ENCODE measurements around the gene EDA2R. TPM values are rescaled to one million over a fixed set of nuclear protein-coding genes. Genes with fewer than 3 reads are reported as not detected.

EDA2R gene
- total and polyA plus RNA-seq, 9 of the 15 experiments (the other 6 are each of a cell fraction or from before 2014, with no cell fraction given), result 0.03 to 0.08 (median 0.05) TPM; not detected in 5

DNA sequence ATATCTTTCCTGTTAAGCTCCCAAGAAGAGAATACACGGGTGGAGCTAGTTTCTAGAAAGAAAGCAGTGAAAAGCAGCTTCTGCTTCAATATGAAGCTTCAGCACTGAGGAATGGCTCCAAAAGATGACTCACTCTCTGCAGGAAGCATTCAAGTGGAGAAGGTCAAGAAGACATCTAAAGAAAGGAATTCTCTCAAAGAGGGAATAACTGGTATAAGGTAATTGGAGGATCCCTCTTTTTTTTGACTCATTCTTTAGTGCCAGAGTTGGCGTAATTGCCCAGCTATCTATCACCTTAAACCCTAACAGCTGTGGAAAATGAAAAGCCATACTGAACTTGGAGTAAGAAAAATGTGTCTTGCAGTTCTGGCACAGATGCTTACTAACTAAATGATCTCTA is 3.5 kb downstream of the EDA2R start:
- in situ Hi-C loops (cut with MboI) (no loop called here), intact Hi-C loops (cut with micrococcal nuclease) (no loop called here)
- no peak overlapping the region for H3K4me3 ChIP-seq
- H3K27me3 ChIP-seq (ENCODE audit: control insufficient read depth in 2 of 2, insufficient read depth in 2 of 2, low read length in 2 of 2), result no peaks in the 10 kb centered on the region
- H3K4me1 ChIP-seq (replicated peaks in 1 of 2; ENCODE audit: control insufficient read depth in 2 of 2, insufficient read depth in 2 of 2, low read length in 2 of 2), result no peaks in the 10 kb centered on the region
- H3K79me2 ChIP-seq (ENCODE audit: control insufficient read depth, insufficient read depth, low read length), result no peaks in the 10 kb centered on the region
- POLR2A ChIA-PET, result interaction anchor here (0.7 kb wide), 1 partner anchor 273 kb away, joined by 3 read pairs; no protein-coding TSS in a partner anchor
- no peak for DNase-seq (ENCODE audit: extremely low read depth in 1 of 4, low spot score in 3 of 4)
- H3K36me3 ChIP-seq (ENCODE audit: control insufficient read depth, insufficient read depth, low read length), result no peaks in the 10 kb centered on the region
- H3K9me1 ChIP-seq (ENCODE audit: control insufficient read depth, insufficient read depth, low read length), result no peaks in the 10 kb centered on the region
- FAIRE-seq, result no peak
- no peak overlapping the region for H3K4me2 ChIP-seq (ENCODE audit: insufficient read depth, low read length)
- H3K9me3 ChIP-seq (replicated peaks; ENCODE audit: control insufficient read depth, insufficient read depth, low read depth, low read length), result no peaks in the 10 kb centered on the region
- no TSS peak for BruUV-seq (replicated peaks)
- no peak for ATAC-seq
- H3K9ac ChIP-seq (ENCODE audit: insufficient read depth in 1 of 2, low read depth in 2 of 2, low read length in 2 of 2), result no peak overlapping the region
- no peak overlapping the region for H2AFZ ChIP-seq (ENCODE audit: low read depth, low read length)
- 0% methylated on average over 2 of the region's 2 CpGs for WGBS (ENCODE audit: insufficient coverage, low coverage, missing lambda C conversion rate)
- H4K20me1 ChIP-seq (replicated peaks; ENCODE audit: control insufficient read depth, insufficient read depth, low read length), result no peaks in the 10 kb centered on the region
- CTCF ChIA-PET (ENCODE audit: low intra/inter-chr PET ratio), result no interaction called here
- H3K27ac ChIP-seq (ENCODE audit: extremely low read depth, low read depth, low read length), result no peak overlapping the region
- TF ChIP-seq, protein P1, sequence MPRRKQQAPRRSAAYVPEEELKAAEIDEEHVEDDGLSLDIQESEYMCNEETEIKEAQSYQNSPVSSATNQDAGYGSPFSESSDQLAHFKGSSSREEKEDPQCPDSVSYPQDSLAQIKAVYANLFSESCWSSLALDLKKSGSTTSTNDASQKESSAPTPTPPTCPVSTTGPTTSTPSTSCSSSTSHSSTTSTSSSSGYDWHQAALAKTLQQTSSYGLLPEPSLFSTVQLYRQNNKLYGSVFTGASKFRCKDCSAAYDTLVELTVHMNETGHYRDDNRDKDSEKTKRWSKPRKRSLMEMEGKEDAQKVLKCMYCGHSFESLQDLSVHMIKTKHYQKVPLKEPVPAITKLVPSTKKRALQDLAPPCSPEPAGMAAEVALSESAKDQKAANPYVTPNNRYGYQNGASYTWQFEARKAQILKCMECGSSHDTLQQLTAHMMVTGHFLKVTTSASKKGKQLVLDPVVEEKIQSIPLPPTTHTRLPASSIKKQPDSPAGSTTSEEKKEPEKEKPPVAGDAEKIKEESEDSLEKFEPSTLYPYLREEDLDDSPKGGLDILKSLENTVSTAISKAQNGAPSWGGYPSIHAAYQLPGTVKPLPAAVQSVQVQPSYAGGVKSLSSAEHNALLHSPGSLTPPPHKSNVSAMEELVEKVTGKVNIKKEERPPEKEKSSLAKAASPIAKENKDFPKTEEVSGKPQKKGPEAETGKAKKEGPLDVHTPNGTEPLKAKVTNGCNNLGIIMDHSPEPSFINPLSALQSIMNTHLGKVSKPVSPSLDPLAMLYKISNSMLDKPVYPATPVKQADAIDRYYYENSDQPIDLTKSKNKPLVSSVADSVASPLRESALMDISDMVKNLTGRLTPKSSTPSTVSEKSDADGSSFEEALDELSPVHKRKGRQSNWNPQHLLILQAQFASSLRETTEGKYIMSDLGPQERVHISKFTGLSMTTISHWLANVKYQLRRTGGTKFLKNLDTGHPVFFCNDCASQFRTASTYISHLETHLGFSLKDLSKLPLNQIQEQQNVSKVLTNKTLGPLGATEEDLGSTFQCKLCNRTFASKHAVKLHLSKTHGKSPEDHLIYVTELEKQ (CRISPR knock-in tag; IDR thresholded peaks at IDR 0.05), result no peak
- TF ChIP-seq KLF6 (CRISPR knock-in tag; IDR thresholded peaks at IDR 0.05; ENCODE audit: borderline replicate concordance), result no peak

DNA sequence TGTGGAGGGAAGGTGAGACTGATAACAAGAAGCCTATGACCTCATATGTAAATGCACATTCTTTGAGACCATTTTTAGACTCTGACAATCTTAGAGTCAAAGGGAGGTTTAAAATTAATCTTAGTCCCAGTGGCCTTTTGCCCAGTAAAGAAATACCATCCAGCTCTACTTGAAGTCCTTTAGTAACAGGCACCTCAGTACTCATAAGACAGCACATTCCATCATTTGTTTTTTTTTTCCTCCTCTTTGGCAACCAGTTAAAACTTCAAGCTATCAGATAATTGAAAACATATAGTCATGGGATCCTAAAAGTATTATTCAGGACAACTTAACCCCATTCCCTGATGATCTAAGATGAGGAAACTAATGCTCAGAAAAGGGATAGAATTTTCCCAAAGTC is 4.6 kb downstream of the EDA2R start:
- no peaks in the 10 kb centered on the region for H3K79me2 ChIP-seq (ENCODE audit: control insufficient read depth, insufficient read depth, low read length)
- TF ChIP-seq TAF7 (tag; IDR thresholded peaks at IDR 0.05), result no peak
- TF ChIP-seq TRIM24 (IDR thresholded peaks at IDR 0.05), result no peak

More for the DNA sequence above, 4.6 kb downstream of the EDA2R start:
- POLR2A ChIA-PET, result no interaction called here
- H3K4me1 ChIP-seq (replicated peaks in 1 of 2; ENCODE audit: control insufficient read depth in 2 of 2, insufficient read depth in 2 of 2, low read length in 2 of 2), result no peaks in the 10 kb centered on the region
- no peak overlapping the region for H2AFZ ChIP-seq (ENCODE audit: low read depth, low read length)
- no peak overlapping the region for H3K27ac ChIP-seq (ENCODE audit: extremely low read depth, low read depth, low read length)
- H3K36me3 ChIP-seq (ENCODE audit: control insufficient read depth, insufficient read depth, low read length), result no peaks in the 10 kb centered on the region
- H3K4me2 ChIP-seq (ENCODE audit: insufficient read depth, low read length), result no peak overlapping the region
- H3K9me1 ChIP-seq (ENCODE audit: control insufficient read depth, insufficient read depth, low read length), result no peaks in the 10 kb centered on the region
- H3K4me3 ChIP-seq, result no peak overlapping the region
- DNase-seq (ENCODE audit: extremely low read depth in 1 of 4, low spot score in 3 of 4) (no peak), FAIRE-seq (no peak), ATAC-seq (no peak)
- no TSS peak for BruUV-seq (replicated peaks)
- no peak overlapping the region for H3K9ac ChIP-seq (ENCODE audit: insufficient read depth in 1 of 2, low read depth in 2 of 2, low read length in 2 of 2)
- intact Hi-C loops (cut with micrococcal nuclease) (no loop called here), in situ Hi-C loops (cut with MboI) (no loop called here)
- no peaks in the 10 kb centered on the region for H3K9me3 ChIP-seq (replicated peaks; ENCODE audit: control insufficient read depth, insufficient read depth, low read depth, low read length)
- no peaks in the 10 kb centered on the region for H4K20me1 ChIP-seq (replicated peaks; ENCODE audit: control insufficient read depth, insufficient read depth, low read length)
- CTCF ChIA-PET (ENCODE audit: low intra/inter-chr PET ratio), result no interaction called here
- H3K27me3 ChIP-seq (ENCODE audit: control insufficient read depth in 2 of 2, insufficient read depth in 2 of 2, low read length in 2 of 2), result no peaks in the 10 kb centered on the region
